Measurements from ENCODE around the gene ZNF783. TPM values are rescaled to one million over a fixed set of nuclear protein-coding genes. Genes with fewer than 3 reads are reported as not detected.
"Not testable (repeated sequence)": the region's sequence is repeated elsewhere in the genome, so short reads cannot be mapped to it uniquely, and the experiment has no call there.

Gene ZNF783
- polyA plus RNA-seq, 10 donors = 7.9 to 16.0 (median 11.5) TPM

DNA sequence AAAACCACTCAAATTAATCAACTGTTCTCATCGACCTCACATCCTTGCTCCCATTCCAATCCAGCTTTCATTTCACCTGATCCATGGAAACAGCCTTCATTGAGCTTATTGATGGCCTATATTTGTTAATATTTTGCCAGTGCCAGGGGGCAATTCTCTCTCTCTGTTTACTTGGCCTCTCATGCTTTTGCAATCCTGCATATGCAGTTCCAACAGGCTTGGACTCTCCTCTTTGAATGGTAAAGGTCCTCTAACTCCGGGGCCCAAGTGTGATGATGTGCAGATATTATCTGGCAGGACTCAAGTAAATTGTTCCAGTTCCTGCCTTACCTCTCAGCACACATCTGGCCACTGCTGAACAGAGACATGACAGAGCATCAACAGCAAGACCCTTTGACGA lies 67.3 kb downstream of the ZNF783 start:
- DNase-seq = no peak

DNA sequence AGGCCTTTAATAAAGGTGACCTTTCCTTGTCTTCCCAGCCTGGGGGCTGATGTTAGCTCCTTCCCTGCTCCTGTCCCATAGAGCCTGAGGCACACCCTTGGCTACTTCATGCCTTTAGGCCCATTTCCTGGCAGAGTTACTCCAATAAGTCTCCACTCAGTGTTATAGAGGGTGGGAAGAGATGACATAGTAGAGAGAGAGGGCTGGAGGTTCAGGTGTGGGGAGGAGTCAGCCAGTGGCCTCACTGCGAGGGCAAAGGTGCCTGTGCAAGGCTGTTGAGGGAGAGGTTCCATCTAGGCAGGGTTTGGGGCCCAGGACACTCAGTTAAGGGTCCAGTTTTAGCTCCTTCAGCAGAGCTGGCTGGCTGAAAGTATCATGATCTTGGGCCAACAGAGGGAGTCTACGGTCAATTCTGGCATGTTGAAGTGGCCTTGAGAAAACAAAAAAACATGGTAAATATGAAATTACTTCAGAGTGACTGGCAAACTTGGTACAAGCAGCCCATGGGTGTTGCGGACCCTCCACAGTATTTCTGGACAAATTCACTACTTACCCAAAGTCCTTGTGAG lies 67.9 kb downstream of the ZNF783 start:
- DNase-seq = no peak

DNA sequence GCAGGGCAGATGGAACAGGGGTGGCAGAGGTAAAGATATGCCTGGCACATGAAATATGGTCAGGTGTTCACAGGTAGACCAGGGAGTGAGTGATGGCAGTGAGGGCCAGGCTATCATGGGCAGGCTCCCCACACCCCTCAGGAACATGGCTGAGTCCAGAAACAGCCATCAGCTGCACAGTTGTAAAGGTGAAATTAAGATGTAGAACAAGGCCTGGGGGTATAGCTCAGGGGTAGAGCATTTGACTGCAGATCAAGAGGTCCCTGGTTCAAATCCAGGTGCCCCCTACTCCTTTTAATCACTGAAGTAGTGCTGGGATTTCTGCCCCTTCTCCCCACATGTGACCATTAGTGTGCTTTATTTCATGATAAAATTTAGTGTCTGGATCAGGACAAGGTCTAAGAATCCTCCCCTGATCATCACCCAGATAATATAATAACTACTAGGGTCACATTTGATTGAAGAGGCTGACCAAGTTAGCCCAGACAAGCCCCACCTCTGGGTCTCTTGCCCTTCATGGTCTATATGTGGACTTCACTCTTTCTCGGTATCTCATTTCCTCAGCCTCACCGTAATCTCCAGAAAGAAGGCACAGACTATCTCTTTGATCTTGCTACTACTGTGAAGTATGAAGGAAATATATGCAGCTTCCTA lies 69.0 kb downstream of the ZNF783 start:
- no peak for DNase-seq

DNA sequence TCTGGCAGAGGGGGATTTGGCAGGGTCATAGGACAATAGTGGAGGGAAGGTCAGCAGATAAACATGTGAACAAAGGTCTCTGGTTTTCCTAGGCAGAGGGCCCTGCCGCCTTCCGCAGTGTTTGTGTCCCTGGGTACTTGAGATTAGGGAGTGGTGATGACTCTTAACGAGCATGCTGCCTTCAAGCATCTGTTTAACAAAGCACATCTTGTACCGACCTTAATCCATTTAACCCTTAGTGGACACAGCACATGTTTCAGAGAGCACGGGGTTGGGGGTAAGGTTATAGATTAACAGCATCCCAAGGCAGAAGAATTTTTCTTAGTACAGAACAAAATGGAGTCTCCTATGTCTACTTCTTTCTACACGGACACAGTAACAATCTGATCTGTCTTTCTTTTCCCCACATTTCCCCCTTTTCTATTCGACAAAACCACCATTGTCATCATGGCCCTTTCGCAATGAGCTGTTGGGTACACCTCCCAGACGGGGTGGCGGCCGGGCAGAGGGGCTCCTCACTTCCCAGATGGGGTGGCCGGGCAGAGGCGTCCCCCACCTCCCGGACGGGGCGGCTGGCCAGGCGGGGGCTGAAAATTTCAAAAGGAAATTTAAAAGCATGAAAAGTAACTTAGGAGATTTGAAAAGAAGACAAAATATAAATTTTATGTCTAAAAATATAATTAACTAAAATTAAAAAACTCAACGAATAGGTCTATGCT lies 70.8 kb downstream of the ZNF783 start:
- not testable (repeated sequence) for DNase-seq

DNA sequence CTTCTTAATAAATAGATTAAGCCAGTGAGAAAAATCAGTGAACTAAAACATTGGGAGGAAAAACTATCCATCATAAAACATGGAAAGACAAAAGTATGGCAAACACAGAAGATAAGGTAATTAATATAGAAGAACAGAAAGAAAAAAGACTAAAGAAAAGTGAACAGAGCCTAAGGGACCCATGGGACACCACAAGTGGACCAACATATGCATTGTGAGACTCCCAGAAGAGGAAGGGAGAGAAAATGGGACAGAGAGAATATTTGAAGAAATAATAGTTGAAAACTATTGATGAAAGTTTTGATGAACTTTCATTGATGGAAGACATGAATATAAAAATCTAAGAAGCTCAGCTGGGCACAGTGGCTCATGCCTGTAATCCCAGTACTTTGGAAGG lies 71.3 kb downstream of the ZNF783 start:
- no peak for DNase-seq

DNA sequence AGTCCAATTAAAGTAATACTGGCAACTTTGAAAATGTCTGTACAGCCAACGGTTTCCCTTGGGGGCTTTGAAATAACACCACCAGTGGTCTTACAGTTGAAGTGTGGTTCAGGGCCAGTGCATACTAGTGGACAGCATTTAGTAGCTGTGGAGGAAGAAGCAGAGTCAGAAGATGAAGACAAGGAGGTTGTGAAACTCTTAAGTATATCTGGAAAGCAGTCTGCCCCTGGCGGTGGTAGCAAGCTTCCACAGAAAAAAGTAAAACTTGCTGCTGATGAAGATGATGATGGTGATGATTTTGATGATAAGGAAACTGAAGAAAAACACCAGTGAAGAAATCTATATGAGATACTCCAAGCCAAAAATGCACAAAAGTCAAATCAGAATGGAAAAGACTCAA lies 72.2 kb downstream of the ZNF783 start:
- no peak for DNase-seq

Other genes with a start within 250 kb of the ZNF783 start
- gene PDIA4, start 233.7 kb upstream of the ZNF783 start, polyA plus RNA-seq (ENCODE audit: insufficient read length in 10 of 10) = 100 to 1,000 TPM in 1 of 10 donors, 10 to 100 TPM in 9; 64.2 to 113 (median 76.3) TPM
- 1 to 10 TPM; 3.4 to 5.8 (median 4.1) TPM for gene ZNF786, start 171.5 kb upstream of the ZNF783 start, polyA plus RNA-seq (ENCODE audit: insufficient read length in 10 of 10)
- 1 to 10 TPM; 2.7 to 4.5 (median 3.4) TPM for gene ZNF425, start 135.9 kb upstream of the ZNF783 start, polyA plus RNA-seq (ENCODE audit: insufficient read length in 10 of 10)
- 10 to 100 TPM in 2 of 10 donors, 1 to 10 TPM in 8; 7.1 to 10.4 (median 8.5) TPM for gene ZNF398, start 114.7 kb upstream of the ZNF783 start, polyA plus RNA-seq (ENCODE audit: insufficient read length in 10 of 10)
- 10 to 100 TPM; 12.1 to 18.9 (median 17.0) TPM for gene ZNF282, start 66.7 kb upstream of the ZNF783 start, polyA plus RNA-seq (ENCODE audit: insufficient read length in 10 of 10)
- 10 to 100 TPM in 3 of 10 donors, 1 to 10 TPM in 7; 7.4 to 11.1 (median 9.3) TPM for gene ZNF212, start 22.5 kb upstream of the ZNF783 start, polyA plus RNA-seq (ENCODE audit: insufficient read length in 10 of 10)
- 10 to 100 TPM in 1 of 10 donors, 1 to 10 TPM in 9; 8.2 to 10.7 (median 9.0) TPM for gene ZNF777, start 198.9 kb downstream of the ZNF783 start, polyA plus RNA-seq (ENCODE audit: insufficient read length in 10 of 10)
- gene ZNF746, start 235.6 kb downstream of the ZNF783 start, polyA plus RNA-seq (ENCODE audit: insufficient read length in 10 of 10) = 10 to 100 TPM in 2 of 10 donors, 1 to 10 TPM in 8; 7.1 to 10.6 (median 8.8) TPM

All from muscle of back (tissue), 11 donors.